SK-N-SH (cell line): ENCODE results near the gene PTPRK. TPM values are rescaled to one million over a fixed set of nuclear protein-coding genes. Genes with fewer than 3 reads are reported as not detected.

Experiments
- CTCF ChIA-PET: fragments of 300-600, 350-600 bp; formaldehyde crosslinking; extraction: SDS; loops from one replicate; lab custom pipeline; 2021; lab: Yijun Ruan, JAX
- POLR2A ChIA-PET: fragments of 350-600 bp; sonication (Branson Sonifier 250); formaldehyde crosslinking; extraction: SDS; loops from one replicate; lab custom pipeline; 2020; ENCODE audit warnings: antibody characterized with exemption, inconsistent platforms; lab: Yijun Ruan, JAX
- DNase-seq: peaks from one replicate; pipeline ENCODE4 v3.0.0; 2012
- H2AFZ ChIP-seq: fragments of 200-600 bp; sonication (generic); 2 replicates; pipeline ENCODE4 v1.8.1; 2016; ENCODE audit warnings: antibody characterized with exemption, mild to moderate bottlenecking, low read depth
- H3F3A ChIP-seq: fragments of 200-600 bp; sonication (generic); replicated peaks from 2 replicates; pipeline ENCODE3; 2016; ENCODE audit warnings: antibody characterized with exemption, mild to moderate bottlenecking; ENCODE audit not compliant: insufficient read depth
- H3K27ac ChIP-seq, 2 experiments: fragments of 200-500 bp in 1 of 2; fragments of 200-600 bp in 1 of 2; sonication (Bioruptor generic) in 1 of 2; sonication (generic), shearing (Covaris generic) in 1 of 2; 2 replicates each; pipeline versions ENCODE4 v1.5.1 to v1.6.1; 2014 to 2016; ENCODE audit warnings: low read depth in 2 of 2, inconsistent platforms in 1 of 2, low read length in 1 of 2, mild to moderate bottlenecking in 1 of 2, mixed read lengths in 1 of 2
- H3K27me3 ChIP-seq: fragments of 200-600 bp; sonication (generic), shearing (Covaris generic); 2 replicates; pipeline ENCODE4 v1.6.1; 2016; ENCODE audit warnings: mixed run types; ENCODE audit not compliant: insufficient read depth
- H3K36me3 ChIP-seq, 2 experiments: fragments of 200-500 bp in 1 of 2; fragments of 200-600 bp in 1 of 2; sonication (Bioruptor generic) in 1 of 2; sonication (generic) in 1 of 2; replicated peaks in 1 of 2; 2 replicates each; pipeline versions ENCODE3 to v1.5.1; 2014 to 2016; ENCODE audit warnings: low read length in 1 of 2, mild to moderate bottlenecking in 1 of 2; ENCODE audit not compliant: insufficient read depth in 2 of 2, control insufficient read depth in 1 of 2
- H3K4me1 ChIP-seq, 2 experiments: fragments of 200-500 bp in 1 of 2; fragments of 200-600 bp in 1 of 2; sonication (Bioruptor generic) in 1 of 2; sonication (generic), shearing (Covaris generic) in 1 of 2; 2 replicates each; pipeline versions ENCODE4 v1.5.1 to v1.6.1; 2014 to 2016; ENCODE audit warnings: low read depth in 1 of 2, low read length in 1 of 2, mixed run types in 1 of 2; ENCODE audit not compliant: insufficient read depth in 2 of 2, control insufficient read depth in 1 of 2
- H3K4me2 ChIP-seq: fragments of 200-600 bp; sonication (generic), shearing (Covaris generic); 2 replicates; pipeline ENCODE4 v1.6.1; 2017; ENCODE audit warnings: mixed run types
- H3K4me3 ChIP-seq, 2 experiments: fragments of 200-500 bp in 1 of 2; fragments of 200-600 bp in 1 of 2; sonication (Bioruptor generic) in 1 of 2; sonication (generic), shearing (Covaris generic) in 1 of 2; 2 replicates each; pipeline versions ENCODE4 v1.5.1 to v1.8.1; 2014 to 2016; ENCODE audit warnings: low read depth in 2 of 2, inconsistent platforms in 1 of 2, low read length in 1 of 2, mild to moderate bottlenecking in 1 of 2, mixed read lengths in 1 of 2, moderate library complexity in 1 of 2
- H3K79me2 ChIP-seq: fragments of 200-600 bp; sonication (generic); 2 replicates; pipeline ENCODE4 v1.8.1; 2017; ENCODE audit warnings: mild to moderate bottlenecking; ENCODE audit not compliant: insufficient read depth
- H3K9ac ChIP-seq: fragments of 200-600 bp; sonication (generic); 2 replicates; pipeline ENCODE4 v1.6.1; 2017; ENCODE audit warnings: mixed run types
- H3K9me2 ChIP-seq: fragments of 200-600 bp; sonication (generic); 2 replicates; pipeline ENCODE4 v1.6.1; 2017; ENCODE audit warnings: mixed run types
- H3K9me3 ChIP-seq: fragments of 200-600 bp; sonication (generic); 2 replicates; pipeline ENCODE4 v1.6.1; 2017; ENCODE audit warnings: mixed run types, mild to moderate bottlenecking, moderate library complexity
- H4K20me1 ChIP-seq: fragments of 200-600 bp; sonication (generic); 2 replicates; pipeline ENCODE4 v1.6.1; 2017; ENCODE audit warnings: mild to moderate bottlenecking, mixed run types; ENCODE audit not compliant: insufficient read depth
- CHD2 ChIP-seq: fragments of 150-350 bp; IDR thresholded peaks from 2 replicates; pipeline ENCODE4 v1.6.1; 2018; ENCODE audit warnings: low read length; ENCODE audit not compliant: partially characterized antibody
- CTCF ChIP-seq: fragments of 200-600 bp; sonication (generic); IDR thresholded peaks from 2 replicates; pipeline ENCODE4 v1.6.1; 2017; ENCODE audit warnings: antibody characterized with exemption, mild to moderate bottlenecking, moderate library complexity
- EZH2phosphoT487 ChIP-seq: fragments of 200-600 bp; sonication (generic); IDR thresholded peaks from 2 replicates; pipeline ENCODE4 v1.6.1; 2017; ENCODE audit warnings: low read depth, mixed run types, mild to moderate bottlenecking, antibody characterized with exemption, moderate library complexity, borderline replicate concordance
- FOSL2 ChIP-seq: IDR thresholded peaks from 2 replicates; pipeline ENCODE4 v1.4.0; 2012; ENCODE audit warnings: low read depth, mild to moderate bottlenecking, moderate library complexity, borderline replicate concordance
- GATA2 ChIP-seq: sonication (generic); formaldehyde crosslinking; IDR thresholded peaks from 2 replicates; pipeline ENCODE4 v1.5.0; 2020; ENCODE audit warnings: mild to moderate bottlenecking, missing genetic modification reagents
- IRF3 ChIP-seq: fragments of 150-350 bp; IDR thresholded peaks from 2 replicates; pipeline ENCODE4 v1.6.1; 2016; ENCODE audit warnings: mild to moderate bottlenecking, low read depth, low read length
- JUND ChIP-seq: IDR thresholded peaks from 2 replicates; pipeline ENCODE4 v1.4.0; 2012
- MAX ChIP-seq: IDR thresholded peaks from 2 replicates; pipeline ENCODE4 v1.4.0; 2012; ENCODE audit warnings: low read depth
- MEF2A ChIP-seq: IDR thresholded peaks from 2 replicates; pipeline ENCODE4 v1.4.0; 2012; ENCODE audit warnings: low read depth, borderline replicate concordance
- NFIC ChIP-seq: IDR thresholded peaks from 2 replicates; pipeline ENCODE4 v1.4.0; 2012; ENCODE audit warnings: borderline replicate concordance
- NRF1 ChIP-seq: IDR thresholded peaks from 2 replicates; pipeline ENCODE4 v1.6.1; 2012; ENCODE audit warnings: low read depth, mild to moderate bottlenecking, low read length
- PBX3 ChIP-seq: IDR thresholded peaks from 2 replicates; pipeline ENCODE4; 2012
- POLR2AphosphoS5 ChIP-seq: IDR thresholded peaks from 2 replicates; pipeline ENCODE4 v1.6.1; 2012; ENCODE audit warnings: low read depth, low read length
- RAD21 ChIP-seq: IDR thresholded peaks from 2 replicates; pipeline ENCODE4 v1.6.1; 2012; ENCODE audit warnings: mild to moderate bottlenecking, low read length
- RFX5 ChIP-seq: IDR thresholded peaks from 2 replicates; pipeline ENCODE4 v1.6.1; 2012; ENCODE audit warnings: mild to moderate bottlenecking, improper control_type of control experiment, low read length
- RXRA ChIP-seq: IDR thresholded peaks from 2 replicates; pipeline ENCODE4 v1.4.0; 2012; ENCODE audit warnings: low read depth, mild to moderate bottlenecking, borderline replicate concordance
- TAF1 ChIP-seq: IDR thresholded peaks from 2 replicates; pipeline ENCODE4 v1.6.1; 2012; ENCODE audit warnings: low read depth, mild to moderate bottlenecking, low read length, moderate library complexity, borderline replicate concordance
- TCF12 ChIP-seq: IDR thresholded peaks from 2 replicates; pipeline ENCODE4 v1.4.0; 2012
- TEAD4 ChIP-seq: IDR thresholded peaks from 2 replicates; pipeline ENCODE4 v1.4.0; 2012; ENCODE audit warnings: mild to moderate bottlenecking, borderline replicate concordance; ENCODE audit not compliant: insufficient read depth
- WGBS: methylation state at CpG from one replicate; pipeline ENCODE4 v1.1.6; 2017; ENCODE audit warnings: low lambda C conversion rate; 5-methylcytosine and 5-hydroxymethylcytosine counted together
- polyA plus RNA-seq, 3 experiments: library from polyadenylated mRNA; depleted of rRNA; stranded (reverse); fragments of >200 nt; gene quantifications; 2 replicates each; pipeline ENCODE4 v1.2.3, GENCODE V29; 2012

PTPRK gene
- polyA plus RNA-seq, 1 of the 3 experiments (the other 2 are of a cell fraction), result 9.5 TPM

GRCh38 chr6:128516514-128516898 lies 3.9 kb downstream of the PTPRK start:
- POLR2A ChIA-PET, result no interaction called here
- Histone ChIP-seq H3K36me3 (no peaks in the 10 kb centered on the region), H3F3A (peaks cover 21% of the 10 kb centered on the region), H3K4me2 (peak overlapping the region; percentile 90), H3K4me3 (no peak overlapping the region; a peak in 1 of 4 replicates), H3K4me1 (peaks cover 0 to 33% of the 10 kb centered on the region in 2 experiments; a peak in 3 of 4 replicates), H3K27ac (peak overlapping the region; percentile 58 to 77; a peak in 3 of 4 replicates), H4K20me1 (peaks cover 19% of the 10 kb centered on the region; the same call in 1 of the 2 replicates), H3K9ac (no peak overlapping the region; the same call in 1 of the 2 replicates), H3K9me2 (no peaks in the 10 kb centered on the region), H3K79me2 (peaks cover 86% of the 10 kb centered on the region), H3K27me3 (no peaks in the 10 kb centered on the region), H2AFZ (no peak overlapping the region), H3K9me3 (no peaks in the 10 kb centered on the region)
- CTCF ChIA-PET, result interaction anchor here (0.7 kb wide), 1 partner anchor 862 kb away, joined by 3 read pairs; no protein-coding TSS in a partner anchor
- TF ChIP-seq RAD21, result peak; percentile 19; the same call in 1 of the 2 replicates
- TF ChIP-seq MAX, result no peak
- no peak for TF ChIP-seq IRF3
- TF ChIP-seq RXRA, result no peak
- no peak for TF ChIP-seq POLR2AphosphoS5
- peak; percentile 54 for TF ChIP-seq CTCF
- TF ChIP-seq MEF2A, result no peak
- TF ChIP-seq TEAD4, result no peak
- no peak for TF ChIP-seq RFX5
- no peak for TF ChIP-seq JUND
- TF ChIP-seq CHD2, result no peak
- 23% methylated on average over 1 of the region's 1 CpG for WGBS
- DNase-seq, result no peak

- Histone ChIP-seq H3K9me3 (no peaks in the 10 kb centered on the region), H3K79me2 (peaks cover 93% of the 10 kb centered on the region)
- TF ChIP-seq RFX5 (no peak), POLR2AphosphoS5 (no peak), GATA2 (no peak), PBX3 (peak; percentile 37), FOSL2 (peak; percentile 85), TAF1 (0 out of 2 replicates have a peak, but pooled peaks have one; percentile 8), CTCF (no peak), NFIC (peak; percentile 74), EZH2phosphoT487 (no peak), NRF1 (no peak), TCF12 (peak; percentile 41), JUND (peak; percentile 77)
- TF ChIP-seq, all 33 proteins: peak for 6
- Histone ChIP-seq H3F3A (peaks cover 15% of the 10 kb centered on the region), H3K9me2 (no peaks in the 10 kb centered on the region), H2AFZ (no peak overlapping the region), H3K27ac (peak overlapping the region; percentile 58 to 77; a peak in 3 of 4 replicates), H4K20me1 (peaks cover 19% of the 10 kb centered on the region; the same call in 1 of the 2 replicates), H3K4me3 (no peak overlapping the region; a peak in 1 of 4 replicates), H3K4me1 (peaks cover 0 to 38% of the 10 kb centered on the region in 2 experiments; a peak in 3 of 4 replicates), H3K27me3 (no peaks in the 10 kb centered on the region), H3K36me3 (no peaks in the 10 kb centered on the region), H3K9ac (no peak overlapping the region; the same call in 1 of the 2 replicates), H3K4me2 (peak overlapping the region; percentile 90)
- ChIA-PET POLR2A (no interaction called here), CTCF (no interaction called here)
- no peak for DNase-seq
- WGBS, result 54% methylated on average over 6 of the region's 6 CpGs
These were observed 4.6 kb downstream of the PTPRK start for GRCh38 chr6:128515550-128516513.
